HEK293 (cell line): ENCODE data around the gene CXCL1.

Experiments
- CTCF ChIA-PET: fragments of 350-600 bp; formaldehyde crosslinking; extraction: SDS; loops from one replicate; lab custom pipeline; 2021; ENCODE audit warnings: antibody characterized with exemption; lab: Yijun Ruan, JAX
- POLR2A ChIA-PET: fragments of 300-600 bp; formaldehyde crosslinking; extraction: SDS; loops from one replicate; lab custom pipeline; 2020; ENCODE audit warnings: antibody characterized with exemption, inconsistent platforms; lab: Yijun Ruan, JAX
- H3K27ac ChIP-seq: fragments of 200-500 bp; sonication (Bioruptor generic); 2 replicates; pipeline ENCODE4 v1.5.1; 2014; ENCODE audit warnings: low read depth, low read length, control low read depth, inconsistent platforms; ENCODE audit errors: extremely low read depth
- H3K36me3 ChIP-seq, 2 experiments: fragments of 200-500 bp in 1 of 2; sonication (Bioruptor generic) in 1 of 2; 1 replicate in 1 of 2; 2 replicates in 1 of 2; pipeline ENCODE4 v1.5.1; 2014 to 2017; ENCODE audit warnings: inconsistent platforms in 2 of 2, low read length in 2 of 2; ENCODE audit not compliant: control insufficient read depth in 2 of 2, insufficient read depth in 1 of 2
- H3K4me1 ChIP-seq: fragments of 200-500 bp; sonication (Bioruptor generic); 2 replicates; pipeline ENCODE4 v1.5.1; 2014; ENCODE audit warnings: mild to moderate bottlenecking, low read length, inconsistent platforms; ENCODE audit not compliant: control insufficient read depth, insufficient read depth
- H3K4me3 ChIP-seq: 2 replicates; pipeline ENCODE4 v1.5.1; 2011; ENCODE audit warnings: low read depth, mild to moderate bottlenecking, control low read depth, low read length, moderate library complexity
- H3K9me3 ChIP-seq: fragments of 200-500 bp; sonication (Bioruptor generic); 2 replicates; pipeline ENCODE4 v1.5.1; 2014; ENCODE audit warnings: low read depth, low read length, inconsistent platforms; ENCODE audit not compliant: control insufficient read depth, insufficient read depth
- GLIS1 ChIP-seq: fragments of 450-650 bp; formaldehyde crosslinking; IDR thresholded peaks from 2 replicates; pipeline ENCODE4 v1.5.1; 2016; ENCODE audit warnings: missing biosample characterization, missing genetic modification characterization
- KLF8 ChIP-seq: fragments of 450-650 bp; formaldehyde crosslinking; IDR thresholded peaks from 2 replicates; pipeline ENCODE4 v1.5.1; 2016; ENCODE audit warnings: missing biosample characterization, missing genetic modification characterization
- OSR2 ChIP-seq: fragments of 450-650 bp; formaldehyde crosslinking; IDR thresholded peaks from 2 replicates; pipeline ENCODE4 v1.5.1; 2016; ENCODE audit warnings: missing biosample characterization, missing genetic modification characterization
- PATZ1 ChIP-seq: fragments of 450-650 bp; formaldehyde crosslinking; IDR thresholded peaks from 2 replicates; pipeline ENCODE4 v1.5.1; 2016; ENCODE audit warnings: missing biosample characterization, missing genetic modification characterization
- PBX3 ChIP-seq: sonication (generic); formaldehyde crosslinking; IDR thresholded peaks from 2 replicates; pipeline ENCODE4 v1.8.1; 2022; ENCODE audit warnings: mild to moderate bottlenecking, moderate library complexity, missing genetic modification reagents
- PRDM10 ChIP-seq: fragments of 450-650 bp; formaldehyde crosslinking; IDR thresholded peaks from 2 replicates; pipeline ENCODE4 v1.5.1; 2016; ENCODE audit warnings: missing biosample characterization, missing genetic modification characterization
- ZBTB17 ChIP-seq: fragments of 450-650 bp; formaldehyde crosslinking; IDR thresholded peaks from 2 replicates; pipeline ENCODE4 v1.5.1; 2016; ENCODE audit warnings: missing biosample characterization, missing genetic modification characterization
- ZNF10 ChIP-seq: fragments of 450-650 bp; formaldehyde crosslinking; IDR thresholded peaks from 2 replicates; pipeline ENCODE4 v1.5.1; 2017; ENCODE audit warnings: missing biosample characterization, missing genetic modification characterization
- ZNF140 ChIP-seq: fragments of 450-650 bp; formaldehyde crosslinking; IDR thresholded peaks from 2 replicates; pipeline ENCODE4 v1.5.1; 2016; ENCODE audit warnings: missing biosample characterization, missing genetic modification characterization
- ZNF280C ChIP-seq: fragments of 450-650 bp; formaldehyde crosslinking; IDR thresholded peaks from 2 replicates; pipeline ENCODE4 v1.5.1; 2016; ENCODE audit warnings: missing biosample characterization, missing genetic modification characterization
- ZNF311 ChIP-seq: fragments of 450-650 bp; formaldehyde crosslinking; IDR thresholded peaks from 2 replicates; pipeline ENCODE4 v1.5.1; 2017; ENCODE audit warnings: missing biosample characterization, missing genetic modification characterization, borderline replicate concordance
- ZNF341 ChIP-seq: fragments of 450-650 bp; formaldehyde crosslinking; IDR thresholded peaks from 2 replicates; pipeline ENCODE4; 2016; ENCODE audit warnings: low read depth, missing biosample characterization, missing genetic modification characterization
- ZNF426 ChIP-seq: fragments of 450-650 bp; formaldehyde crosslinking; IDR thresholded peaks from 2 replicates; pipeline ENCODE4 v1.5.1; 2017; ENCODE audit warnings: missing biosample characterization, missing genetic modification characterization, mild to moderate bottlenecking, inconsistent platforms, moderate library complexity
- ZNF776 ChIP-seq: fragments of 450-650 bp; formaldehyde crosslinking; IDR thresholded peaks from 2 replicates; pipeline ENCODE4 v1.5.0; 2017; ENCODE audit warnings: missing biosample characterization, missing genetic modification characterization, borderline replicate concordance

Gene CXCL1

GRCh38 chr4:73867783-73868182 lies 1.4 kb upstream of the CXCL1 start (continued):
- TF ChIP-seq ZNF280C (tag by site-specific recombination) = no peak
- TF ChIP-seq PATZ1 (tag by site-specific recombination) = no peak
- no peak for TF ChIP-seq ZNF776 (tag by site-specific recombination)
- TF ChIP-seq ZNF426 (tag by site-specific recombination) = no peak
- TF ChIP-seq ZNF311 (tag by site-specific recombination) = no peak
- no peak for TF ChIP-seq PBX3
- no peak for TF ChIP-seq OSR2 (tag by site-specific recombination)

GRCh38 chr4:73868206-73869129 lies 725 bp upstream of the CXCL1 start:
- TF ChIP-seq KLF8 = no peak
- TF ChIP-seq GLIS1 (tag by site-specific recombination) = peak; percentile 17; the same call in 1 of the 2 replicates
- TF ChIP-seq ZBTB17 = peak; percentile 56; the same call in 1 of the 2 replicates
- TF ChIP-seq PRDM10 (tag by site-specific recombination) = 0 out of 2 replicates have a peak, but pooled peaks have one; percentile 42
- peak; percentile 76 for TF ChIP-seq ZNF341 (tag by site-specific recombination)
- no peak for TF ChIP-seq ZNF140 (tag by site-specific recombination)
- TF ChIP-seq ZNF10 (tag by site-specific recombination) = 0 out of 2 replicates have a peak, but pooled peaks have one; percentile 16
- TF ChIP-seq, all 188 proteins: peak for 5
- Histone ChIP-seq H3K27ac (peak overlapping the region; percentile 46; the same call in 1 of the 2 replicates), H3K36me3 (no peaks in the 10 kb centered on the region), H3K4me1 (no peaks in the 10 kb centered on the region), H3K9me3 (no peaks in the 10 kb centered on the region), H3K4me3 (peak overlapping the region; percentile 48)
- ChIA-PET POLR2A (no interaction called here), CTCF (interaction anchor here (0.5 to 1.0 kb wide), 6 partner anchors 17 to 230 kb away, joined by 3 to 5 read pairs (median 3); partner anchors contain the start of gene CXCL2)
